ENCODE measurements around the gene CACNA1A. TPM values are rescaled to one million over a fixed set of nuclear protein-coding genes. Genes with fewer than 3 reads are reported as not detected.

Gene CACNA1A
- total RNA-seq, 6 experiments from 2014 or later: 1.3 to 13.2 (median 10.0) TPM

DNA sequence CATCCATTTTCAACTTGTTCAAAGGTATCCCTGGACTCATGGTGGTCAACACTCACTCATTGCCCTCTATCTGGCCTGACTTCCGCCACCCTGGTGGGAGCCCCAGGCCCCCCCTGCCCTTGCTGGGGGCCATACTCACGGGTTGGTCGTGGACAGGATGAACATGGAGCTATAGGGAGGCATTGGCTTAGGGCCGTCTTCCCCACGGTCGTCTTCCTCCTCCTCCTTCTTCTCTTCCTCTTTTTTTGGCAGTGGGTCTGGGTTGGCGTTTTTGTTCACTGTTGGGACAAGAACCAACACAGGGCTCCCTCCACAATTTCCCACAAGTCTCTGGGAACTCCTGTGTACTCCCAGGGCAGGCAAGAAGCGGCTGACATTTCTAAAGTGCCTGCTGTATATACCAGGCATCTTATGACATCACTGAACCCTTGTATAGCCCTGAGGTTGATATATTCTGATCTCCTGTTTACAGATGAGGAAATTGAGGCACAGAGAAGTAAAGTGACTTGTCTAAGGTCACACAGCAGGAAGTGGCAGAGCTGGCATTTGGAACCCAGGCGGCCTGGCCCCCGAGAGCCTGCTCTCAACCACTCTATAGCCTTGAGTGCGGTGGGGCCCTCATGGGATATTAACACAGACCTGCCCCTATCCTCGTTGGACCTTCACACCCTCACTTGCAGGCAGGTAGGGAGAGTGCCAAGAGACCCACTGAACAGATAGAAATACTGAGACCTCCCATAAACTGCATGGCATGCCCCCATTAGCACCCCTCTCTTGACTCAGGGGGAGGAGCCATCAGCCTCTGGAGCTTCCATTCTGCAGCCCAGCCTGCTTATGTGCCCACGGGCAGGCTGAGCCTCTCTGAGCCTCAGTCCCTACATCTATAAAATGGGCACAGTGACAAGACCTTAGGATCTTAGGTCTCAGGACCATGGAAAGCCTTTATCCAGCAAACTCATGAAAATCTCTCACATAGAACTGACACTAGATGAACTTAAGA, 221.1 kb downstream of the CACNA1A start:
- Mint-ChIP-seq H3K27ac (no peak overlapping the region), H3K4me3 (no peak overlapping the region), H3K36me3 (ENCODE audit: low read depth) (no peaks in the 10 kb centered on the region), H3K27me3 (ENCODE audit: insufficient read depth) (peaks cover 31% of the 10 kb centered on the region), H3K9me3 (no peaks in the 10 kb centered on the region), H3K4me1 (ENCODE audit: low read depth) (peaks cover 9% of the 10 kb centered on the region)
- DNase-seq: no peak
- TF ChIP-seq, protein P1, sequence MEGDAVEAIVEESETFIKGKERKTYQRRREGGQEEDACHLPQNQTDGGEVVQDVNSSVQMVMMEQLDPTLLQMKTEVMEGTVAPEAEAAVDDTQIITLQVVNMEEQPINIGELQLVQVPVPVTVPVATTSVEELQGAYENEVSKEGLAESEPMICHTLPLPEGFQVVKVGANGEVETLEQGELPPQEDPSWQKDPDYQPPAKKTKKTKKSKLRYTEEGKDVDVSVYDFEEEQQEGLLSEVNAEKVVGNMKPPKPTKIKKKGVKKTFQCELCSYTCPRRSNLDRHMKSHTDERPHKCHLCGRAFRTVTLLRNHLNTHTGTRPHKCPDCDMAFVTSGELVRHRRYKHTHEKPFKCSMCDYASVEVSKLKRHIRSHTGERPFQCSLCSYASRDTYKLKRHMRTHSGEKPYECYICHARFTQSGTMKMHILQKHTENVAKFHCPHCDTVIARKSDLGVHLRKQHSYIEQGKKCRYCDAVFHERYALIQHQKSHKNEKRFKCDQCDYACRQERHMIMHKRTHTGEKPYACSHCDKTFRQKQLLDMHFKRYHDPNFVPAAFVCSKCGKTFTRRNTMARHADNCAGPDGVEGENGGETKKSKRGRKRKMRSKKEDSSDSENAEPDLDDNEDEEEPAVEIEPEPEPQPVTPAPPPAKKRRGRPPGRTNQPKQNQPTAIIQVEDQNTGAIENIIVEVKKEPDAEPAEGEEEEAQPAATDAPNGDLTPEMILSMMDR (IDR thresholded peaks at IDR 0.05): no peak

DNA sequence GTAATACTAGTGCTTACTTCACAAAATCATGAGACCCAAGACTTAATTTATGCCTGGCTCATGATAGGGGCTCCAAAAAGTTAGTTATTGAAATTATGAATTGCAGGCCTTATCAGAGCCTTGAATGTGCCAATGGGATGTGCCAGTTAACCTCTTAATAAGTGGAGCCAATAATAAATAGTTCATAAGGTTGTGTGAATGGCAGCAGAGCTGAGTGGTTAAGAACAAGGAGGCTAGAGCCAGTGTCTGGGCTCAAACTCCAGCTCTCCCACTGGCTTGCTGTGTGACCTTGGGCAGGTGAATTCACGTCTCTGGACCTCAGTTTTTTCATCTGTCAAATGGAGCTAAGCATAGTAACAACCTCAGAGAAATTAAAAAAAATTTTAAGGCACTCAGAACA, 222.4 kb downstream of the CACNA1A start:
- Mint-ChIP-seq H3K27ac (no peak overlapping the region), H3K27me3 (ENCODE audit: insufficient read depth) (peaks cover 27% of the 10 kb centered on the region), H3K36me3 (ENCODE audit: low read depth) (no peaks in the 10 kb centered on the region), H3K4me3 (no peak overlapping the region), H3K9me3 (no peaks in the 10 kb centered on the region), H3K4me1 (ENCODE audit: low read depth) (peaks cover 9% of the 10 kb centered on the region)
- no peak for DNase-seq
- TF ChIP-seq, protein P1 (IDR thresholded peaks at IDR 0.05): no peak

DNA sequence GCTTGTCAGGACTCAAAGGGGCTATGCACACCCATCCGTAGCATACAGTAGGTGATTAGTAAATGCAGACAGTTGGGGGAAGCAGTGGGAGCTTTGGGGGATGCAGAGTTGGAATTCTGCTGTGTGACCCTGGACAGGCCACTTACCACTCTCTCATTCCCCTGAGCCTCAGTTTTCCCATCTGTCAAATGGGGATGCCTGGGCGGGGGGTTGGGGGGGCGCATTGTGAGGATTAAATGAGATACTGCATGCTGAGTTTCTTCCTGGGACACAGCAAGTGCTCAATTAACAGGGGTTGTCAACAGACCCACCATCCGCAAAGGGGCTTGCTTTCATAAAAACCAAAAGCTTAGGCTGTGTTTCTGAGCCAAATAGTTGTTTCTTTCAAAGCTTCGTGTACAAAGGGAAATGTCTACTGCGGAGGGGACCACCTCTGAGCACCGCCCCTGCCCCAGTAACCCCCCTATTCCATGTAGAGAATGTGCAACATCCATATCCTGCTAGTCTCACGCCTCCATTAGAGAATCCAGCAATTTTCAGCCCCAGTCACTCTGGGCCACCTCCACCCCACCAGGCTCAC, 223.7 kb downstream of the CACNA1A start:
- H3K27me3 Mint-ChIP-seq (ENCODE audit: insufficient read depth): peaks cover 17% of the 10 kb centered on the region
- H3K9me3 Mint-ChIP-seq: no peaks in the 10 kb centered on the region
- TF ChIP-seq, protein P1 (IDR thresholded peaks at IDR 0.05): no peak
- H3K4me1 Mint-ChIP-seq (ENCODE audit: low read depth): peaks cover 9% of the 10 kb centered on the region
- no peak for DNase-seq
- H3K36me3 Mint-ChIP-seq (ENCODE audit: low read depth): no peaks in the 10 kb centered on the region
- no peak overlapping the region for H3K27ac Mint-ChIP-seq
- H3K4me3 Mint-ChIP-seq: no peak overlapping the region

DNA sequence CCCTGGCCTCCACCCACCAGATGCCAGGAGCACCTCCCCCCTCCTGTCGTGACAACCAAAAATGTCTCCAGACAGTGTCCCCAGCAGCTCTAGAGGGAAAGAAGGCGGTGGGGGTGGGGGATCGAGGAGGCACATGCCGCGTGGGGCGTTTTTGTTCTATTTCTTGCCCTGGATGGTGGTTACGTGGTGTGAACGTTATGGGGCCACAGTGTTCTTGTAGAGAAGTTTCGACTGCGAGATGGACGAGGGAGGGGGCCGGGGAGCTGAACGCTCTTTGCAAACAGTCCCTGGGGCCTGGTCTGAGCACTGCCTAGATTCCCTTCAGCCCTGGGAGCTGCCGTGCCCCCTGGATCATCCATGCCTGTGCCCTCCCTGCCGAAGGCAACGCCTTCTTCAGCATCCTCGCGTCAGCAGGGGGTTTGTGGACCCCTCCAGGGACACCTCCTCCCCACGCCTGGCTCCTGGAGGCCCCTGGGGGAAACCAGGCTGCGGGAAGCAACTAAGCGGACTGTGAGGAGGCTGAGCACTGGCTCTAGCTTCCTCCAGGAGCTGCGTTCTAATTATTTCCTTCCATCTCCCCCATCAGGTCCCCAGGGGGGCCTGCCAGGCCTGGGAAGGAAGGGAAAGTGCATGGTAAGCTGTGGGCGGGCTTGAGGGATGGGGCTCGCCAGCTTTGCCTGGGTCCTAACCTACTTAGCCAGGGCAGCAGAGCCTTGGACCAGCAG, 224.6 kb downstream of the CACNA1A start:
- Mint-ChIP-seq H3K27ac (no peak overlapping the region), H3K36me3 (ENCODE audit: low read depth) (no peaks in the 10 kb centered on the region), H3K4me3 (no peak overlapping the region), H3K4me1 (ENCODE audit: low read depth) (peaks cover 18% of the 10 kb centered on the region), H3K27me3 (ENCODE audit: insufficient read depth) (peaks cover 16% of the 10 kb centered on the region), H3K9me3 (no peaks in the 10 kb centered on the region)
- TF ChIP-seq, protein P1 (IDR thresholded peaks at IDR 0.05): no peak
- no peak for DNase-seq

DNA sequence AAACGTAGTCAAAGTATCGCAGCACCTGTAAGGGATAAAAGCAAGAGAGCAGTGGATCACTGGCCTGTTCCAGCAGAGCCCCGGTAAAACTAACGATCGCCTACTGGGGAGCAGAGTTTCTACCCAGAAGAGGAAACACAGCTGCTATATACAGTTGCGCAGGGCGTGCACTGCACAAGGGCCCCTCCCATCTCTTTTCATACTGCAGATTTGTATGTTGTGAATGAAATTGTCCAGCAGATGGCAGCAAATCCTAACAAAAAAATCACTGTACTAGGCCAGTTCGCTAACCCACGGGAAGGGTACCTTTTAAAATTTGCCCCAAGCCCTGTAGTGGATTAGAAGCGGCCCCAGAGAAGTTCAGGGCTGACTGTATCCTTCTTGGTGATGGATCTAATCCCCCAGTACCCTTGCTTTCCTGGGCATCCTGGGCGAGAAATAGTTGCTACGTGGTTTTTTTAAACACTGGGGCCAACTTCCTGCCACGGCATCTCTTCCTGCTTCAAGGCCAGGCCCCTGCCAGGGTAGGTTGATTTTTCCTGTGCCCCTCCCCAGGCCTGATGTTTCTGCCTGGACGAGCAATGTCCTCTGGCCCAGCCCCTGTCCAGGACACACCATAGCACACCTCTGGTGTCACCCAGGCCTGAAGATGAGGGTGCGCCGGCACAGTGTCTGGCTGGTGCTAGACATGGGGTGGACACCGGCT, 229.0 kb downstream of the CACNA1A start:
- peaks cover 25% of the 10 kb centered on the region for H3K4me1 Mint-ChIP-seq (ENCODE audit: low read depth)

More for the DNA sequence above, 229.0 kb downstream of the CACNA1A start:
- Mint-ChIP-seq H3K9me3 (no peaks in the 10 kb centered on the region), H3K27me3 (ENCODE audit: insufficient read depth) (peaks cover 22% of the 10 kb centered on the region), H3K27ac (no peak overlapping the region), H3K36me3 (ENCODE audit: low read depth) (no peaks in the 10 kb centered on the region), H3K4me3 (no peak overlapping the region)
- TF ChIP-seq, protein P1 (IDR thresholded peaks at IDR 0.05): peak; percentile 86
- peak; percentile 68 for DNase-seq
